Peyer's patch (tissue), 4 donors: Measurements from ENCODE around the gene NRF1.

ENCODE experiments used
- POLR2A ChIP-seq, 2 donors: fragments of 450-650 bp; IDR thresholded peaks; one replicate each; pipeline ENCODE4 v1.5.1; 2017; ENCODE audit warnings: antibody characterized with exemption in 2 of 2, mild to moderate bottlenecking in 2 of 2, moderate library complexity in 2 of 2
- TF ChIP-seq, protein P1 (sequence below), 6 experiments: fragments of 450-650 bp in 4 of 6; fragments of 200-600 bp in 2 of 6; sonication (generic) in 1 of 6; IDR thresholded peaks; one replicate each; pipeline ENCODE4 v1.5.1; 2017 to 2019; ENCODE audit warnings: antibody characterized with exemption in 6 of 6, mild to moderate bottlenecking in 3 of 6, moderate library complexity in 1 of 6

DNA sequence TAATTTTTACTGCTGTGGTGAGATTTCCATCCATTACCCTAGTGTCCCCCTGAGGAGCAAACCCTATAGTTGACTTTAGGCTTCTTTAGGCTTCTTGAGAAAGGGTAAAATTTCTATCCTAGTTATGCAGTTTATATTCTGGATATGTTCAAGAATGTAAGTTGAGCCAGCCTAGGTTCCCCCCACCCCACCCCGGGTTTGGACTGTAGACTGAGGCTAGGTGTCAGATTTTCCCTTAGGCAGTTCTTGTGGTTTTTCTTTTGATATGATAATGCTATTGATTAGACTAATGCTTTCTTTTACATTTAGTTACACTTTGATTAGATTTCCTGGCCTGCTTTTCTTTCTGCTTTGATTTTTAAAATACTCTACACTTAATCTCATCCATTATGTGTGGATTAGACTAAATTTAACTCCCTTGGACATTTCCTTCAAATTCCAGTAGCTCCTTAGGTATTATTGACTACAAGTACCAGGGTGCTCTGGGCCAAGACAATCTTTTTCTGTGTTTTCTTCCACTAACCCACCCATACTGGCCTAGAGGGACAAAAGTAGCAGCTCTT, 37.7 kb downstream of the NRF1 start:
- TF ChIP-seq, protein P1, sequence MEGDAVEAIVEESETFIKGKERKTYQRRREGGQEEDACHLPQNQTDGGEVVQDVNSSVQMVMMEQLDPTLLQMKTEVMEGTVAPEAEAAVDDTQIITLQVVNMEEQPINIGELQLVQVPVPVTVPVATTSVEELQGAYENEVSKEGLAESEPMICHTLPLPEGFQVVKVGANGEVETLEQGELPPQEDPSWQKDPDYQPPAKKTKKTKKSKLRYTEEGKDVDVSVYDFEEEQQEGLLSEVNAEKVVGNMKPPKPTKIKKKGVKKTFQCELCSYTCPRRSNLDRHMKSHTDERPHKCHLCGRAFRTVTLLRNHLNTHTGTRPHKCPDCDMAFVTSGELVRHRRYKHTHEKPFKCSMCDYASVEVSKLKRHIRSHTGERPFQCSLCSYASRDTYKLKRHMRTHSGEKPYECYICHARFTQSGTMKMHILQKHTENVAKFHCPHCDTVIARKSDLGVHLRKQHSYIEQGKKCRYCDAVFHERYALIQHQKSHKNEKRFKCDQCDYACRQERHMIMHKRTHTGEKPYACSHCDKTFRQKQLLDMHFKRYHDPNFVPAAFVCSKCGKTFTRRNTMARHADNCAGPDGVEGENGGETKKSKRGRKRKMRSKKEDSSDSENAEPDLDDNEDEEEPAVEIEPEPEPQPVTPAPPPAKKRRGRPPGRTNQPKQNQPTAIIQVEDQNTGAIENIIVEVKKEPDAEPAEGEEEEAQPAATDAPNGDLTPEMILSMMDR (IDR thresholded peaks at IDR 0.05), result no peak
- no peak for TF ChIP-seq POLR2A (IDR thresholded peaks at IDR 0.05)
